Kidney (tissue), 14 donors: Measurements from ENCODE around the gene AKT3. TPM values are rescaled to one million over a fixed set of nuclear protein-coding genes. Genes with fewer than 3 reads are reported as not detected.

ENCODE experiments used
- DNase-seq, 5 donors: peaks; one replicate each; pipeline ENCODE4 v3.0.0-alpha.2; 2013 to 2020
- FAIRE-seq: peaks from 2 replicates; lab custom pipeline; 2012; peaks lifted over from hg19 to GRCh38; lab: Jason Lieb, UNC
- H3K27ac ChIP-seq, 2 donors: one replicate each; pipeline ENCODE4 v1.7.0; 2013; ENCODE audit warnings: low read depth in 2 of 2, low read length in 2 of 2, inconsistent platforms in 1 of 2
- H3K27me3 ChIP-seq: one replicate; pipeline ENCODE4 v1.7.1; 2013; ENCODE audit warnings: low read length, inconsistent platforms; ENCODE audit not compliant: control insufficient read depth, insufficient read depth
- H3K36me3 ChIP-seq, 3 donors: one replicate each; pipeline versions ENCODE4 v1.7.0 to v1.7.1; 2013; ENCODE audit warnings: low read length in 3 of 3, control low read depth in 1 of 3, inconsistent platforms in 1 of 3; ENCODE audit not compliant: insufficient read depth in 3 of 3, control insufficient read depth in 2 of 3
- H3K4me1 ChIP-seq, 3 donors: one replicate each; pipeline versions ENCODE4 v1.7.0 to v1.7.1; 2013; ENCODE audit warnings: low read length in 3 of 3, inconsistent platforms in 1 of 3, low read depth in 1 of 3; ENCODE audit not compliant: control insufficient read depth in 2 of 3, insufficient read depth in 2 of 3
- H3K4me3 ChIP-seq, 3 donors: one replicate each; pipeline versions ENCODE4 v1.7.0 to v1.8.1; 2013; ENCODE audit warnings: low read length in 3 of 3, control low read depth in 1 of 3, inconsistent platforms in 1 of 3
- H3K9ac ChIP-seq, 3 donors: one replicate each; pipeline versions ENCODE4 v1.7.0 to v1.7.1; 2013; ENCODE audit warnings: low read length in 3 of 3, control low read depth in 1 of 3, inconsistent platforms in 1 of 3
- H3K9me3 ChIP-seq, 3 donors: one replicate each; pipeline versions ENCODE4 v1.7.0 to v1.7.1; 2013; ENCODE audit warnings: low read length in 3 of 3, control low read depth in 1 of 3, inconsistent platforms in 1 of 3; ENCODE audit not compliant: control insufficient read depth in 2 of 3, insufficient read depth in 1 of 3
- intact Hi-C: fragments of 100-400 bp; cut with DNase I; formaldehyde crosslinking; loops from one replicate; pipeline ENCODE4 v1.11.1; 2022
- polyA plus RNA-seq: library from polyadenylated mRNA; stranded (reverse); fragments of 350-450 nt; fragmentation: Illumina TruSeq; extraction: RNeasy Lipid Tissue Mini Kit (QIAGEN cat#74804); gene quantifications from one replicate; pipeline ENCODE4 v1.2.3, GENCODE V29; 2014; ENCODE audit warnings: low read depth, low replicate concordance; ENCODE audit not compliant: insufficient read depth
- total RNA-seq: library from RNA; stranded (reverse); fragmentation: NEBNext Ultra II Directional; extraction: Animal tissue kit (Norgen Biotek cat#: 25700); gene quantifications from one replicate; pipeline ENCODE4 v1.2.1, GENCODE V29; 2021
- TF ChIP-seq, protein P1 (sequence below): IDR thresholded peaks from 3 replicates; pipeline ENCODE4 v1.5.1; 2012; ENCODE audit warnings: mild to moderate bottlenecking, moderate library complexity, borderline replicate concordance; ENCODE audit not compliant: insufficient read depth; ENCODE audit errors: extremely low read depth
- donor health status: control.
- donor health status: control.
- donor health status: control.
- donor health status: control.
- donor health status: control.
- donor health status: DM: yes; HTN: yes; CAD: no.
- donor health status: Normal renal cell carcinoma (clear cell type).

AKT3 gene
- total and polyA plus RNA-seq, 2 donors from 2014 or later = 9.5 to 81.6 TPM

DNA sequence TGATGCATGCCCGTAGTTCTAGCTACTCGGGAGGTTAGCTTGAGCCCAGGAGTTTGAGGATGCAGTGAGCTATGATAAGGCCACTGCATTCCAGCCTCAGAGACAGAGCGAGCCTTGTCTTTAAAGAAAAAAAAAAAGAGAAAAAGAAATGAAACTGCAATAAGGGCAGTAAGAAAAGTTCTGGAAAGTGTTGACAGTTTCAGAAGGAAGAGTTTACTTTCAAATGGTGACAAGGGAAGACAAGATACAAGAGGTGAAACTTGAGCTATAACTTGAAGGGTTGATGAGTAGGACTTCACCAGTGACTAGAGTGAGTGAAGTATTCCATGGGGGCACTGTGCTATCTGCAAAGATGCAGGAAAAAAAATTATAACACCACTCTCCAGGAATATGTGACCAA, 125.0 kb downstream of the AKT3 start:
- no peak overlapping the region for H3K4me3 ChIP-seq
- FAIRE-seq = no peak
- DNase-seq = no peak
- no peak overlapping the region for H3K9ac ChIP-seq
- no peaks in the 10 kb centered on the region for H3K36me3 ChIP-seq
- no peaks in the 10 kb centered on the region for H3K27me3 ChIP-seq
- intact Hi-C loops = no loop called here
- H3K9me3 ChIP-seq = no peaks in the 10 kb centered on the region
- peaks cover 0 to 5% (median 0%) of the 10 kb centered on the region in 3 donors for H3K4me1 ChIP-seq
- TF ChIP-seq, protein P1, sequence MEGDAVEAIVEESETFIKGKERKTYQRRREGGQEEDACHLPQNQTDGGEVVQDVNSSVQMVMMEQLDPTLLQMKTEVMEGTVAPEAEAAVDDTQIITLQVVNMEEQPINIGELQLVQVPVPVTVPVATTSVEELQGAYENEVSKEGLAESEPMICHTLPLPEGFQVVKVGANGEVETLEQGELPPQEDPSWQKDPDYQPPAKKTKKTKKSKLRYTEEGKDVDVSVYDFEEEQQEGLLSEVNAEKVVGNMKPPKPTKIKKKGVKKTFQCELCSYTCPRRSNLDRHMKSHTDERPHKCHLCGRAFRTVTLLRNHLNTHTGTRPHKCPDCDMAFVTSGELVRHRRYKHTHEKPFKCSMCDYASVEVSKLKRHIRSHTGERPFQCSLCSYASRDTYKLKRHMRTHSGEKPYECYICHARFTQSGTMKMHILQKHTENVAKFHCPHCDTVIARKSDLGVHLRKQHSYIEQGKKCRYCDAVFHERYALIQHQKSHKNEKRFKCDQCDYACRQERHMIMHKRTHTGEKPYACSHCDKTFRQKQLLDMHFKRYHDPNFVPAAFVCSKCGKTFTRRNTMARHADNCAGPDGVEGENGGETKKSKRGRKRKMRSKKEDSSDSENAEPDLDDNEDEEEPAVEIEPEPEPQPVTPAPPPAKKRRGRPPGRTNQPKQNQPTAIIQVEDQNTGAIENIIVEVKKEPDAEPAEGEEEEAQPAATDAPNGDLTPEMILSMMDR = no peak
- peak overlapping the region in 1 of 2 donors; percentile 29 for H3K27ac ChIP-seq

GRCh38 chr1:243723458-243724043, 126.5 kb downstream of the AKT3 start:
- H3K36me3 ChIP-seq = no peaks in the 10 kb centered on the region
- no peaks in the 10 kb centered on the region for H3K9me3 ChIP-seq
- no peak overlapping the region for H3K4me3 ChIP-seq
- intact Hi-C loops = no loop called here
- TF ChIP-seq, protein P1 = no peak
- H3K9ac ChIP-seq = no peak overlapping the region
- no peak overlapping the region for H3K27ac ChIP-seq
- H3K4me1 ChIP-seq = peaks cover 0 to 5% (median 0%) of the 10 kb centered on the region in 3 donors
- H3K27me3 ChIP-seq = no peaks in the 10 kb centered on the region
- no peak for DNase-seq
- no peak for FAIRE-seq

- H3K9me3 ChIP-seq = no peaks in the 10 kb centered on the region
- H3K36me3 ChIP-seq = no peaks in the 10 kb centered on the region
- no peak for FAIRE-seq
- H3K27me3 ChIP-seq = no peaks in the 10 kb centered on the region
- H3K4me1 ChIP-seq = peaks cover 0 to 5% (median 0%) of the 10 kb centered on the region in 3 donors
- H3K4me3 ChIP-seq = no peak overlapping the region
- TF ChIP-seq, protein P1 = no peak
- no peak for DNase-seq
- H3K9ac ChIP-seq = no peak overlapping the region
- intact Hi-C loops = no loop called here
- H3K27ac ChIP-seq = no peak overlapping the region
Measured at GRCh38 chr1:243723050-243723449, 127.0 kb downstream of the AKT3 start.

DNA sequence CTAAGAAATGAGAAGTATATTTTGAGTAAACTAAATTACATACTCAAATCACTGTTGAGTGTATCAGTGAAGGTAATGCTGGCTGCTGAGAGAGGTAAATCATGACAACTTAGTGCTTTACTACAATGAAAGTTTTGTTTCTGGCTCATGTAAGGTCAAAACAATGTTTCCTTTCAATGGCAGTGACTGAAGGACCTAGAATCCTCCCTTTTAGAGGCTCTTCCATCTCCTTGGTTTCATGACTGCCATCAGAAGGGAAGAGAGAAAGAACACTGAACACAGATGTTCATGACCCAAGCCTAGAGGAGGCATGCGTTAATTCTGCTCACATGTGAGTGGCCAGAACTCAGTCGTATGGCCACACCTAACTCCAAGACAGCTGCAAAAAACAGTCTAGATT, 130.6 kb downstream of the AKT3 start:
- Histone ChIP-seq H3K9me3 (no peaks in the 10 kb centered on the region), H3K36me3 (no peaks in the 10 kb centered on the region), H3K4me3 (no peak overlapping the region), H3K9ac (no peak overlapping the region), H3K27ac (no peak overlapping the region), H3K4me1 (no peaks in the 10 kb centered on the region), H3K27me3 (no peaks in the 10 kb centered on the region)
- FAIRE-seq (no peak), DNase-seq (no peak)
- intact Hi-C loops = no loop called here
- TF ChIP-seq, protein P1 = no peak
